Measurements from ENCODE around the gene GPR63.

- no peak for TF ChIP-seq CTCF (IDR thresholded peaks at IDR 0.05; ENCODE audit: low read depth, low read length)
- TF ChIP-seq POLR2A (IDR thresholded peaks at IDR 0.05; ENCODE audit: extremely low read depth, insufficient read length): no peak
Measured at GRCh38 chr6:96841345-96841744, 4.1 kb upstream of the GPR63 start.

Measured in NB4 (cell line).